Iris pigment epithelial cell (primary cell): ENCODE data around the gene TP53I11.

Experiments
- DNase-seq: peaks from one replicate; pipeline ENCODE4 v3.0.0-alpha.2; 2011; ENCODE audit warnings: low read depth

TP53I11 gene

DNA sequence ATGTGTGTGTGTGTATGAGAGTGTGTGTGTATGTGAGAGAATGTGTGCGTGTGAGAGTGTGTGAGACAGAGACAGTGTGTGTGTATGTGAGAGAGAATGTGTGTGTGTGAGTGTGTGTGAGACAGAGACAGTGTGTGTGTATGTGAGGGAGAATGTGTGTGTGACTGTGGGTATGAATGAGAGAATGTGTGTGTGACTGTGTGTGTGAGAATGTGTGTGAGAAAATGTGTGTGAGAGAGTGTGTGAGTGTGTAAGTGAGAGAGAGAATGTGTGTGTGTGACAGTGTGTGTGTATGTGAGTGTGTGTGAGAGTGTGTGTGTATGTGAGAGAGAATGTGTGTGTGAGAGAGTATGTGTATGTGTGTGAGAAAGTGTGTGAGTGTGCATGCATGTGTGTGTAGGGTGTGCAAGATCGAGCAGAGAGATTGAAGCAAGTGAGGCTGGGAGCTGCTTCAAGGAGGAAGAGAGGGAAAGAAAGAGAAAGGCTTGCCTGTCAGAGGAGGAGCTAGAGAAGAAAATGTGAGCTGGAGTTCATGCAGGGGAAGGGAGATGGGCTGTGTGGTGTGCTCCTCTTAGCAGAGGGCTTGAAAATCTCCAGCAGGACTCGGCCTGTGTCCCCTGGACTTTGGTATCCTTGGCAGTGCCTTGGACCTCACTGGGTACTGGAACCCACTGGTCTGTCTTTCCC is 27.7 kb upstream of the TP53I11 start:
- DNase-seq, result peak; percentile 11

DNA sequence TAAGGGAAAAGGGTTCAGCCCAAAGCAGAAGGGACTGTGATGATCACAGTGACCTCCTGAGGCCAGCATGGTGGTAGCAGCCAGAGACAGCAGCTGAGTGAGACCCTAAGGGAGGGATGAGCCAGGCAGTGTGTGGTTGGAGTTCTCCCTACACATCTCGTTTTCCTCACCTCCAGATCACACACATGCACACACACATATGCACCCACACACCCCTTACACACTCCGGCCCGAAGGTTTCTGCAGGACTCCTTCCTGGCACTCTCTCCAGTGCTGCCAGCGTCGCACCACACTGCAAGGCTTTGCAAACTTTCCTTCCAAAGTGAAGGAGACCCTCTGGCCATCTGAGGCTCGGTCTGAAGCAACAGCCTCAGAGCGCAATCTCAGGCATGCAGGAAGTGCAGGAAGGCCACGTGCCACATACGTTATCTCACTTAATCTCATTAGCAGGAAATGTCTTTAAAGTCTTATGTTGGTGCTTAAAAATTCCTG is 26.9 kb upstream of the TP53I11 start:
- DNase-seq, result peak; percentile 50

DNA sequence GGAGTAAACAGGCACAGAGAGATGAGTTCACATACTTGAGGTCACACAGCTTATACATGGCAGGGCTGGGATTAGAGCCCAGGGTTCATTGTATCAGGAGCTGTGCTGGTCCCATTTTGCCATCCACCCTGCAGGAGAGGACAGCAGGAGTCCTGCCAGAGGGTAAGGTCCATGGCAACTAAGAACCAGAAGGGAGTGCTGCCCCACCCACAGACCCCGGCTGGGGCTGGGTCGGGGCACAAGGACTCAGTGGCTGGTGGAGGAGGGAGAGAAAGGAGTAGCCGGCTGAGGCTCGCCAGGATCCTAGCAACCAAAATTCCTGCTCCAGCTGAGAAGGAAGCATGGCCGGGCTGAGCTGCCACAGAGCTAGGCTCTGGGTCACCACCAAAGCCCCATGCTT is 25.9 kb upstream of the TP53I11 start:
- no peak for DNase-seq

- no peak for DNase-seq
These were observed 23.8 kb upstream of the TP53I11 start for GRCh38 chr11:44974402-44975000.

- no peak for DNase-seq
These were observed 23.1 kb upstream of the TP53I11 start for GRCh38 chr11:44973632-44974401.

GRCh38 chr11:44972746-44973435 is 22.2 kb upstream of the TP53I11 start:
- no peak for DNase-seq

DNA sequence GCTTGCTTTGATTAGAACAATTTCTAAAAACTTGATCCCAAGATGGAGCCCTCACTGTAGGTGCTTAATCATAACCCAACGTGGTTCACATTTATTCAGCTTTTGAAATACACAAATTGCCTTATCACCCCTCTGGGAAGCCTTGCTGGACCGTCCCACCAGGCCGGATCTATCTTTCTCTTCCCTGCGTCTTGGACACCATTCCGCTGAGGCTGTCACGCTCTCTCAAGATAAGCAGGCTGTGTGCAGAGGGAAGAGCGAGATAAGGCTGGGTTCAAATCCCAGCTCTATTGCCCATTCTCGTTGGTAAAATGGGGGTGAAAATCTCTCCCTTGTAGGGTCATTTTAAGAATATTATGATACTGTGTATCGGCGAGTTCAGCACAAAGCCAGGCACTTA is 20.5 kb upstream of the TP53I11 start:
- no peak for DNase-seq

GRCh38 chr11:44970293-44970692 is 19.6 kb upstream of the TP53I11 start:
- no peak for DNase-seq

- no peak for DNase-seq
These were observed 19.1 kb upstream of the TP53I11 start for GRCh38 chr11:44969651-44970252.

DNA sequence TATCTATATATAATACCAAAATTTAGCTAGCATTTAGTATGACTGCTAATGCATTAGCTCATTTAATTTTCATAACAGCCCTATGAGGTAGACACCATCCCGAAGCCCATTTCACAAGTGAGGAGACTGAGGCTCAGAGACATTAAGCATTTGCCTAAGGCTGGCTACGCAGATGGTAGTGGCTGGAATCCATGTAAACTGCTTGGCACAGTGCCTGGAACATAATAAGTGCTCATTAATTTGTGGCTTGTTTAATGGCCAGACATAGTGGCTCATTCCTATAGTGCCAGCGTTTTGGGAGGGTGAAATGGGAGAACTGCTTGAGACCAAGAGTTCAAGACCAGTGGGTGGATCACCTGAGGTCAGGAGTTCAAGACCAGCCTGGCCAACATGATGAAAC is 17.8 kb upstream of the TP53I11 start:
- no peak for DNase-seq

DNA sequence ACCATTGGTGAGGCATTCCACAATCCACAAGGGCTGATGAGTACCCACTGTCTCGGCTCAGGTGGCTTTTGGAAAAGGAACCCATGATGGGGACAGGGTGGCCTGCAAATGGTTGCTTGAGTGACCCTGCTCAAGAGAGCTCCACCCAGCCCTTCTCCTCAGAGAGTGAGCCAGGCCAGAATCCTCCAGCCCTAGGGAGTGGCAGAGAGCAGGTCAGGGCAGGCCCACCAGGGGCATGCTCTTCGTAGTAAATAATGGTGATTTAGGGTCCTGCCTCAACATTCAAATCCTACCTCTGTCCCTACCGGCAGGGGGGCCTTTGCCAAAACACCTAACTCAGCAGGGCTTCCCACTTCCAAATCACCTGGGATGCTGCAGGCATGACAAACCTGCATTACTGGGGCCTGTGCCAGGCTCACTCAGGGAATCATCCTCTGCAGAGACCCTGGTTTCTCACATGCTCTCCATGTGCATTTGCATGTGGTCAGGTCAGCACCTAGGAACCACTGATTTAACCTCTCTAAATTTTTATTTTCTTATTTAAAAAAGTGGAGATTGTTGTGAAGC is 17.3 kb upstream of the TP53I11 start:
- DNase-seq, result no peak

GRCh38 chr11:44966694-44967093 is 16.0 kb upstream of the TP53I11 start:
- DNase-seq, result no peak

DNA sequence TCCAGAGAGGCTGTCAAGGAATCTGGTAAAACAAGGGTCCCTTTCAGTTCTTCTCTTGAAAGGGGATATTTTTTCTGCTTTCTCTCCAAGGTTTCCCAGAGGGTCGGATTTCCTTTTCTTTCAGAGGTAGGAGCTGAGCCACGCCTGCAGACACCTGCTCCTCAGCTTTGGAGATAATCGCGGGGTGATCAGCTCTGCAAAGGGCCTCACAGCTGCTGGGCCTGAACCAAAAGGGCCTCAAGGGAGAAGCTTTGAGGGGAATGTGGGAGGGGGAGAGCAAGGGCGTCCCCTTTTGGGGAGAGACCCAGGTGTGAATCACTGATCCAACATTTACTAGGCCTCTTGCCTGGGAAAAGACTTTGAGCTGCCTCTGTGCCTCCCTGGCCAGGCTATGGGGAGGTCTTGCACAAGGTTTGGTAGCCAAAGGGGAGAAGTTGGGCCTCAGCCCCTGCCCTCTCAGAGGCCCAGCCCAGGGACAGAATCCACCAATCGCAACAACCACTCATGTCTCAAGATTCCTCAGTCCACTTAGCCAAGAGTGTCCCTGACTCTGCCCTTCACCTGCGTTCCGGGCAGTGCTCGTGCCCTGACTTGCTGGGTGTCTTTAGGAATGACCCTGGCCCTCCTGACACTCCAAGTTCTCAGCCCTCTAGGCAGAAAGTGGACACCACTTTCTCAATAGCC is 14.0 kb upstream of the TP53I11 start:
- no peak for DNase-seq

- DNase-seq, result no peak
These were observed 13.3 kb upstream of the TP53I11 start for GRCh38 chr11:44963948-44964347.

DNA sequence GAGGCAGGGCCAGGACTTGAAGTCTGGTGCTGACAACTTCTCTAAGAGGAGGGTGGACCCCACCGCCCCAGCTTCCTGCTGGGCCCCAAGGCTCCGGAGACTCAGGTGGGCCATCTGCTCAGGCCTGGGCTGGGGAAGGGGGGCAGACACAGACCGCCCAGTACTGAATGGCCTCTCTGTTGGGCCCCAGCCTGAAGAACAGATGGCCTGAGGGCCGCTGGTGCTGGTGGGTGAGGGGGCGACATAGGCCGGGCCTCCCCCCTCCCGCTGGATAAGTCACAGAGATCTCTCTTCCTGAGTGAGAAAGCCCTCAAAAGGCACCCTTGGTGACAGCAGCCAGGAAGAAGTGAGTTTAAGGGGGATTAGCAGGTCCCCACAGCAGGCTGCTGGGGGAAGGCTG is 12.5 kb upstream of the TP53I11 start:
- DNase-seq, result no peak

DNA sequence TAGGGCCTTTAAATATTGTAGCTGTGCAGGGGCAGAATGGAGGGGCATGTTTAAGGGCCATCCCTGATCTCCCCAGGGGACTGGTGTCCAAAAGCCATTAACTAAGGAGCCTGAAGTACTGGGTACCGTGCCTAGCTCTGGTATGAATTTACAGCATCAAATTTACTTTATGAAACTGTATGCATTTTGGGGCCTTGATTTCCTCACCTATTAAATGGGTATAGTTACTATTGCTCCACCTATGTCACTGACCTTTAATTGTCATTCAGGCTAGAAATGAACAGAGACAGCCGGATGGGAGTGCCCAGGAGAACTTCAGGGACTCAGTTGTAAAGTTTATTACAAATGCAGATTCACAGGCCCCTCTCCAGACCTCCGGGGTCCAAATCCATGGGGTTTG is 11.8 kb upstream of the TP53I11 start:
- DNase-seq, result no peak

- no peak for DNase-seq
These were observed 9.6 kb upstream of the TP53I11 start for GRCh38 chr11:44960200-44960845.

DNA sequence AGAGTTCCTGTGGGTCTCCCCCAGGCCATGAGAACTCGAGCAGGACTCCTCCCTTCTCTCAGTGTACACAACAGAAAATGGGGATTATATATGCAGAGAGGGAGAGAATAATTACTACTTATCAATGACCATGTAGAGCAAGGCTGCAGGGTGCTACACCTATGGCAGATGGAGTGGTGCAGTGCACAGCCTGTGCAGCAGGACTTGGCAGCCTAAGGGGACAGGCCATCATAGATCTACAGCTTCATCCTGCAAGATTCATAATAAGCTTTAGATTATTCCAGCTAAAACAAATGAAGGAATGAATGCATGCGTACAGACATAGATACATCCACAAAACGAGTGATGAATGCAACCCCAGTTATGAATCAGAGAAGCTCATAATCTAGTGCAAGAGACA is 8.4 kb upstream of the TP53I11 start:
- no peak for DNase-seq

DNA sequence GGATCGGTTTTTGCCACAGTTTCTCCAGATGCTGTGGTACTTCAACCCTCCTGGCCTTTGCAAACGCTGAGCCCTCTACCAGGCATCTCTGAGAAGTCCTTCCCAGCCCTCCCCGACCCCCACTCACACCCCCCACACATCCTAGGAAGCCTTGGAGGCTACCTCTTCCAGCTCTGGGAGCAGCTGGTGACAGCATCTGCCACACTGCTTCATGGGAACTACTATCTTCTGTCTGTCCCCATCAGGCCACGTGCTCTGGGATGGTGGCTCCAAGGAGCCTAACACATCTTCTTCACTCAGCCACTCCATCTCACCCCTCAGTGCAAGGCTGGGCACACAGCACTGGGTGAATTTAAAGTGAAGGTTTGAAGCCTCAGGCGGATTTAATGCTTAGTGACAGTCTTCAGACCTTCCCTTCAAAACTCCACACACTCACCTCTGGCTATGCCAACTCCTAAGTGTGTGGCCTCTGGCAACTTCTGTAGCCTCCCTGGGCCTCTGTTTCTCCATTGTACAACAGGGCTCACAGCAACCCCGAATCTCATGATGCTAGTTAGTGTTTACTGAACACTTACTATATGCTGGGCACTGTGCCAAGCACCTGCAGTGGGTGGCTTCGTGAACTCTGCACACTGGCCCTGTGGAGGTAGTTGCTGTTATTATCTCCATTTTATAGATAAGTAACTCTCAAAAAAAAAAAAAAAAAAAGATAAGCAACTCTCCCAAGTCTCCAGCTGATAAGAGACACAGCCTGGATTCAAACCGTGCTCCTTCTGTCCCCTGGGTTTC is 7.3 kb upstream of the TP53I11 start:
- DNase-seq, result no peak

DNA sequence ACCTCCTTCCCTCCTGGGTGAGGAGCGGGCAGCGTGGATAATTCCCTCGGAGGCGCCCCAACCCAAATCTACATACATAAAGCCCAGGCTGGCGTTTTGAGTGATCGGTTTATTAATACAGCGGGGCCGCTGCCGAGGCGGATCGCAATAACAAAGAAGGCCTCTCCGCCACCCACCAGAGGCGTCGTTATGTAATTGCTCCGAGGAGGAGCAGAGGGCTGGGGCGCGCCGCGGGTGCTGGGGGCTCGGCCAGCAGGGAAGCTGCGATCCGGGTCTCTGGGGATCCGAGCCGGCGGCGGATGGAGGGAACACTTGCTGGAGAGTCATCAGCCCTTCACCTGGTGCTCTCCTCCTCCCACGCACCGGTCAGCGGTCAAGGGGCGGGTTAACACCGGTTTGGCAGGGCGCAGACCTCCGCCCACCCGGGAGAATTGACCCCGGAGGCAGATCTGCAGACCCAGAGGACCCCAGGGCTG is 6.4 kb upstream of the TP53I11 start:
- no peak for DNase-seq
